SJSA1 (cell line): ENCODE data around the gene OR51G2. TPM values are rescaled to one million over a fixed set of nuclear protein-coding genes. Genes with fewer than 3 reads are reported as not detected.

Experiments
- DNase-seq, 2 experiments: peaks; one replicate each; pipeline ENCODE4 v3.0.0-alpha.2; 2015 to 2020; ENCODE audit warnings: low spot score in 2 of 2, low read depth in 1 of 2
- H3K27ac ChIP-seq: fragments of 250-450 bp; sonication (Bioruptor Pico); 2 replicates; pipeline ENCODE4 v1.5.1; 2020; ENCODE audit warnings: mild to moderate bottlenecking, moderate library complexity
- H3K27me3 ChIP-seq: fragments of 250-450 bp; sonication (Bioruptor Pico); replicated peaks from 2 replicates; pipeline ENCODE4 v1.5.1; 2020; ENCODE audit warnings: mild to moderate bottlenecking, moderate library complexity
- H3K36me3 ChIP-seq: fragments of 250-450 bp; sonication (Bioruptor Pico); 2 replicates; pipeline ENCODE4 v1.5.1; 2020; ENCODE audit warnings: mild to moderate bottlenecking
- H3K4me1 ChIP-seq: fragments of 250-450 bp; sonication (Bioruptor Pico); replicated peaks from 2 replicates; pipeline ENCODE4 v1.6.1; 2021; ENCODE audit warnings: mild to moderate bottlenecking
- H3K4me3 ChIP-seq: fragments of 250-450 bp; sonication (Bioruptor Pico); 2 replicates; pipeline ENCODE4 v1.5.1; 2020; ENCODE audit warnings: mild to moderate bottlenecking
- H3K9me3 ChIP-seq: fragments of 250-450 bp; sonication (Bioruptor Pico); replicated peaks from 2 replicates; pipeline ENCODE4 v1.5.1; 2020; ENCODE audit warnings: mild to moderate bottlenecking
- total RNA-seq: library from RNA; depleted of rRNA; stranded (reverse); fragments of >200 nt; shearing (Covaris generic); gene quantifications from 2 replicates; pipeline ENCODE4 v1.2.3, GENCODE V29; 2014; rRNA removed

The OR51G2 gene
- total RNA-seq, 1 experiment from 2014 or later = not detected

DNA sequence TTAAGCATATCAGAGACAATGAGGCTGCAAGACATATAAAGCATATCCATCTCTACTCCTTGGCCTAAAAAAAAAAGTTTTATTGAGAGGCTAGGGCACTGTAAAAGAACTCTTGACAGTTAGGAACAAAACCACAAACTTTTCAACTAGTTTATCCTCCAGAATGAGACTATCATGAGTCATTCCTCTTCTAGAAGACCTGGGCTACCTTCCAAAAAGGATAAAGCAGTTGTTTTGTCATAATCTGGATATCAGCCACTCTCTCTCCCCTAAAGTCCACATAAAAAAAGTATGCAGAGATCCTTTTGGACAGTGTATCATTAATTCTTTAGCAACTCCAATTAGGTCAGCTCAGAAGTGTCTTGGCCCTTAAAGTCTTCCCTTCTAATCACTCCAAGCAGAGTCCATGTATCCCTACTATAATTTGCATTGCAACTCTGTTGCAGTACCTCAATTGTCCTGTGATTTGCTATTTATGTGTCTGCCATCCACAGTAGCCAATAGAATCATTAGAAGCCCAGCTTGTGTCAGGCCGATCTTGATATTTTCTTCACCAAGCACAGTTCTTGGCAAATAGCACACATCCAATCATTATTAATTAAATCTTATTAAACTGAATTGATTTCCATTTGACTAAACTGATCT is 27.0 kb downstream of the OR51G2 start:
- H3K4me3 ChIP-seq = no peak overlapping the region
- peak in 1 of 2 experiments; percentile 87 for DNase-seq
- H3K27me3 ChIP-seq = peaks cover 15% of the 10 kb centered on the region; the same call in 1 of the 2 replicates
- H3K36me3 ChIP-seq = no peaks in the 10 kb centered on the region
- H3K9me3 ChIP-seq = no peaks in the 10 kb centered on the region
- H3K4me1 ChIP-seq = peaks cover 14% of the 10 kb centered on the region
- H3K27ac ChIP-seq = 0 out of 2 replicates have a peak overlapping the region, but pooled peaks have one; percentile 2

DNA sequence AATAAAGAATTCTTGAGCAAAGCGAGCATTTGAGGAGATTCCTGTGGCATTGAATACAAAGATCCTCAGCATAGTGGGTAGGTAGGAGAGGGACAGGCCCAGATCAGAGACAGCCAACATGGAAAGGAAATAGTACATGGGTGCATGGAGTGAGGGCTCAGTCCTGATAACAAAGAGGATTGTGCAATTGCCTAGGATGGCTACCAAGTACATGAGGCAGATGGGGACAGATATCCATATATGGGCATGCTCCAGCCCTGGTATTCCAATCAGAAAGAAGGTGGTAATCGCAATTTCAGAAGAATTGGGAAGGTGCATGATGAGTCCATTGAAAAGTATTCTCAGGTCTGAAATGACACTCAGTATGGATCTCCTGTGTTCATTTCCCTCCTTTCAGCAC is 28.9 kb downstream of the OR51G2 start:
- DNase-seq = no peak
- no peak overlapping the region for H3K4me3 ChIP-seq
- H3K27me3 ChIP-seq = peaks cover 5% of the 10 kb centered on the region; the same call in 1 of the 2 replicates
- H3K4me1 ChIP-seq = peaks cover 14% of the 10 kb centered on the region
- H3K9me3 ChIP-seq = no peaks in the 10 kb centered on the region
- H3K36me3 ChIP-seq = no peaks in the 10 kb centered on the region
- H3K27ac ChIP-seq = no peak overlapping the region

DNA sequence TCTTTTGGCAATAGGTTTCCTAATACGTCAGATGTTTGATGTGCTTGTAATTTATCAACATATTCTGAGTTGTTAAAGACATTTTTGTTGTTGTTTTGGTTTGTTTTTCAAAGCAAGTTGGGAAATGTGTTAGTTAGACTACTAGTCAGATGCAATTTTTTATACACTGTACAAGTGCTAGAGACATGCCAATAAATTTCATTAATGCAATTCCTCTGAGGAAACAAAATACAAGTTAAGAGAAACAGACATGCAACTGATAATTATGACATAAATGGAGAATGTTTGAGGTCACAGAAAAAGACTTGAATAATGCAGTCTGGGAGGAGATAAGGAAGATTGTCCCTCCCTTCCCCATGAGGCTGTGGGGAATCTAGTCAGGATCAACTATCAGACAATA is 31.6 kb downstream of the OR51G2 start:
- Histone ChIP-seq H3K4me3 (no peak overlapping the region), H3K27me3 (no peaks in the 10 kb centered on the region; the same call in 1 of the 2 replicates), H3K4me1 (peaks cover 14% of the 10 kb centered on the region), H3K27ac (no peak overlapping the region), H3K36me3 (no peaks in the 10 kb centered on the region), H3K9me3 (no peaks in the 10 kb centered on the region)
- no peak for DNase-seq

DNA sequence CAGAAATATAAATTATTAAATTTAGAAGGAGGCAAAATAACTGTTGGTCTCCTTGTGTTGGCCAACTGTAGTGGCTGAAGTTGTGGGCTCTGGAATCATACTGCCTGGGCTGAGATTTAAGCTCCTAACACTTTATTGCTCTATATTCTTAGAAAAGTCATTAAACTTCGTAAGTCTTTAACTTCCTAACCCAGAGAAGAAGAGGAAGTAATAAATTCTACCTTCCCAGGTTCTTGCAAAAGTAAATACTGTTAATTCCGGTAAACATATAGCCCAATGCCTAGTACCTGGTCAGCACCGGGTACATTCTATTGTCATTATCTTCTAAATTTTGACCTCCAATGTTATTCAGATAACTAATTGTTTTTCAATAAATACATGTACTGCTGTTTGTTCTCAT is 33.0 kb downstream of the OR51G2 start:
- Histone ChIP-seq H3K9me3 (no peaks in the 10 kb centered on the region), H3K36me3 (no peaks in the 10 kb centered on the region), H3K27ac (no peak overlapping the region), H3K4me1 (peaks cover 1% of the 10 kb centered on the region), H3K4me3 (no peak overlapping the region), H3K27me3 (no peaks in the 10 kb centered on the region; the same call in 1 of the 2 replicates)
- no peak for DNase-seq

DNA sequence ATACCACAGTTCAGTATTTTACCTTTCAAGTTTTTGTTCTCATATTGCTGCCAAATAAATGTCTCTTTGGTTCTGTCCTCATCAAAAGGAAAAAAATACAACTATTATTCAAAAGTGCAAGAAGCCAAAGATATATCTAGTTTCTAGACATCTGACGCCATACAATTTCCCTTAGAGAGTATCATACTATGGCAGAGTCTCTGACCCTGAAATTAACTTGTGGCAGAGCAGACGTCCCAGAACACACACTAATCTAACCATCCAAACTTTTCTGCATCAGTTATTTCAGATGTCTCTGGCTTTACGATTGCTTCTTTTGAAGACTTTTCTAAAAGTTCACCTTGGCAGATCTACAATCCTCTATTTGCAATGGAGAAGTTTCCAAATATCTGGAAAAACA is 34.8 kb downstream of the OR51G2 start:
- Histone ChIP-seq H3K4me1 (no peaks in the 10 kb centered on the region), H3K9me3 (no peaks in the 10 kb centered on the region), H3K27ac (no peak overlapping the region), H3K27me3 (no peaks in the 10 kb centered on the region; the same call in 1 of the 2 replicates), H3K4me3 (no peak overlapping the region), H3K36me3 (no peaks in the 10 kb centered on the region)
- no peak for DNase-seq

DNA sequence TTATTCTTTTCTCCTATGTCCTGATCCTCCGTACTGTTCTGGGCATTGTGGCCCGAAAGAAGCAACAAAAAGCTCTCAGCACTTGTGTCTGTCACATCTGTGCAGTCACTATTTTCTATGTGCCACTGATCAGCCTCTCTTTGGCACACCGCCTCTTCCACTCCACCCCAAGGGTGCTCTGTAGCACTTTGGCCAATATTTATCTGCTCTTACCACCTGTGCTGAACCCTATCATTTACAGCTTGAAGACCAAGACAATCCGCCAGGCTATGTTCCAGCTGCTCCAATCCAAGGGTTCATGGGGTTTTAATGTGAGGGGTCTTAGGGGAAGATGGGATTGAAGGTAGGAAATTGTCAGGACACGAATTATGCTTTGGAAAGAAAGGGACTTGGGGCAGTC is 36.6 kb downstream of the OR51G2 start:
- no peaks in the 10 kb centered on the region for H3K4me1 ChIP-seq
- no peak overlapping the region for H3K27ac ChIP-seq
- no peaks in the 10 kb centered on the region for H3K36me3 ChIP-seq
- H3K9me3 ChIP-seq = no peaks in the 10 kb centered on the region
- H3K4me3 ChIP-seq = no peak overlapping the region
- H3K27me3 ChIP-seq = no peaks in the 10 kb centered on the region; the same call in 1 of the 2 replicates
- no peak for DNase-seq

DNA sequence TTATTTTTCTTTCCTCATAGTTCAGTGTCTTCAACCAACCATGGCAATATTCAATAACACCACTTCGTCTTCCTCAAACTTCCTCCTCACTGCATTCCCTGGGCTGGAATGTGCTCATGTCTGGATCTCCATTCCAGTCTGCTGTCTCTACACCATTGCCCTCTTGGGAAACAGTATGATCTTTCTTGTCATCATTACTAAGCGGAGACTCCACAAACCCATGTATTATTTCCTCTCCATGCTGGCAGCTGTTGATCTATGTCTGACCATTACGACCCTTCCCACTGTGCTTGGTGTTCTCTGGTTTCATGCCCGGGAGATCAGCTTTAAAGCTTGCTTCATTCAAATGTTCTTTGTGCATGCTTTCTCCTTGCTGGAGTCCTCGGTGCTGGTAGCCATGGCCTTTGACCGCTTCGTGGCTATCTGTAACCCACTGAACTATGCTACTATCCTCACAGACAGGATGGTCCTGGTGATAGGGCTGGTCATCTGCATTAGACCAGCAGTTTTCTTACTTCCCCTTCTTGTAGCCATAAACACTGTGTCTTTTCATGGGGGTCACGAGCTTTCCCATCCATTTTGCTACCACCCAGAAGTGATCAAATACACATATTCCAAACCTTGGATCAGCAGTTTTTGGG is 37.2 kb downstream of the OR51G2 start, which contains the start of gene OR51T1:
TSS of gene OR51T1 (plus strand) at position 41 of the 641 bp plus-strand sequence. CDS start at position 41, 0 bp downstream.
- no peak for DNase-seq
- H3K27ac ChIP-seq = no peak within 1 kb of the TSS
- no peak within 1 kb of the TSS for H3K4me3 ChIP-seq
- no peaks in the 10 kb centered on the region; the same call in 1 of the 2 replicates for H3K27me3 ChIP-seq
- no peaks in the 10 kb centered on the region for H3K4me1 ChIP-seq
- no peaks in the 10 kb centered on the region for H3K36me3 ChIP-seq
- H3K9me3 ChIP-seq = no peaks in the 10 kb centered on the region

DNA sequence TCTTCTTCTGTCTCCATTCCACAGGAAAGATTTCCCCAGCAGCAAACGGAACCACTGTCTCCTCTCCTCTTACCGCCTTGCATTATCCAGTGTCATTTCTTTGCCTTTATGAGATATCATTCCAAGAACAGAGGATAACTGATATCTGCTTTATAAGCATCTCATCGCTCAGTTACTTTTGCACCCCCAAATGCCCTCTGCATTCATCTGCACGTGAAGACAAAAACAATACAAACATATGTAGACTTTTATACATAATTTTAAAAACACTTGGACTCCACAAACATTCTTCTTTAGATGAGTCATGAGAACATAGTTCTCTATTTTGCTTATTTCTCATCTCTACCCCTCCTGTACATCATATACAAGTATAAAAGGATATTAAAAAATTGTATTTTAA is 38.0 kb downstream of the OR51G2 start:
- no peak for DNase-seq
- no peak overlapping the region for H3K27ac ChIP-seq
- no peaks in the 10 kb centered on the region for H3K36me3 ChIP-seq
- H3K9me3 ChIP-seq = no peaks in the 10 kb centered on the region
- H3K27me3 ChIP-seq = no peaks in the 10 kb centered on the region; the same call in 1 of the 2 replicates
- no peaks in the 10 kb centered on the region for H3K4me1 ChIP-seq
- no peak overlapping the region for H3K4me3 ChIP-seq

DNA sequence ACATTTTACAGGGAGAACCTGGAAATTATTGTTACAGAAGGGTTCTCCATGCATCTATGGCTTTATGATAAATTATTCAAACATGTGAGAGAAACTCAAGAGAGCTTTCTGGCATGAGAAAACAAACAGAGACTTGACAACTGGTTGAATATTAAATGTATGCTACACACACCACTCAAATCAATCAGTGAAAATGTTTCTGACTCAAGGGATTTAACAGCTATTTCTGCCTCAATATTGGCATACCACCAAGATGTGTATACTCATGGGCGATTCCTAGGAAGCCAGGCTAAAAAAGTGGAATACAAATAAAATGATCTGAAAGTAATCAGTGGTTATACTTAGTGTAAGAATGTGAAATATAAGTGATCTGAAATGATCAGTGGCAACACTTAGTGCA is 53.3 kb downstream of the OR51G2 start:
- no peaks in the 10 kb centered on the region for H3K36me3 ChIP-seq
- no peaks in the 10 kb centered on the region for H3K9me3 ChIP-seq
- H3K4me1 ChIP-seq = no peaks in the 10 kb centered on the region
- H3K27me3 ChIP-seq = no peaks in the 10 kb centered on the region
- H3K4me3 ChIP-seq = no peak overlapping the region
- no peak for DNase-seq
- H3K27ac ChIP-seq = no peak overlapping the region

DNA sequence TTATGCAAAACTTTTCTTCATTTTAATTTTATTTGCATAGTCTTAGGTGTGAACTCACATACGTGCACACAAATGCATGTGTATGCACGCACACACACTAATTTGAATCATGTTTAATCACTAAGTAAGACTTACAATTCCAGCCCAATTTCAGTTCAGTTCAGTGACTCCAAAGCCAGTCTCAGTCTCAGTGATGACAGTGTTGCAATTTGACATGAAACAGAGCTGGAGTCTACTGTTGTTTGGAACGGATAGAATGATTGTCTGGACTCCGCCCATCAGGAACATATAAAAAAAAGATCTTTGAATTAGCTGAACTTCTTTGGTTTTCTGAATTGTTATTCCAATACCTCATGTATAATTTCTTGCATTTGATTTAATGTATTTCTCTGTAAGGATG is 55.3 kb downstream of the OR51G2 start:
- Histone ChIP-seq H3K27ac (no peak overlapping the region), H3K9me3 (peaks cover 4% of the 10 kb centered on the region; the same call in 1 of the 2 replicates), H3K36me3 (no peaks in the 10 kb centered on the region), H3K4me1 (no peaks in the 10 kb centered on the region), H3K27me3 (no peaks in the 10 kb centered on the region), H3K4me3 (no peak overlapping the region)
- no peak for DNase-seq

Other genes with a start within 250 kb of the OR51G2 start
- 0.09 and 0.21 TPM in 2 replicates for gene OR51E2, start 221.5 kb downstream of the OR51G2 start, total RNA-seq
- not detected in 2 replicates for gene MMP26, start 214.6 kb downstream of the OR51G2 start, total RNA-seq
- not detected in 2 replicates for gene OR51F1, start 149.4 kb downstream of the OR51G2 start, total RNA-seq
- not detected in 2 replicates for gene OR52R1, start 115.0 kb downstream of the OR51G2 start, total RNA-seq
- not detected in 2 replicates for gene OR51F2, start 98.0 kb downstream of the OR51G2 start, total RNA-seq
- gene OR51S1, start 70.1 kb downstream of the OR51G2 start, total RNA-seq = not detected in 2 replicates
- not detected in 2 replicates for gene OR51T1, start 37.5 kb downstream of the OR51G2 start, total RNA-seq
- gene OR51A7, start 15.6 kb downstream of the OR51G2 start, total RNA-seq = not detected in 2 replicates
- not detected in 2 replicates for gene OR51G1, start 5.0 kb upstream of the OR51G2 start, total RNA-seq
- gene OR51A4, start 28.3 kb upstream of the OR51G2 start, total RNA-seq = not detected in 2 replicates
- not detected in 2 replicates for gene OR51A2, start 36.4 kb upstream of the OR51G2 start, total RNA-seq
- not detected in 2 replicates for gene OR51L1, start 75.5 kb upstream of the OR51G2 start, total RNA-seq
- gene OR52J3, start 127.2 kb upstream of the OR51G2 start, total RNA-seq = not detected in 2 replicates
- gene OR52E2, start 140.3 kb upstream of the OR51G2 start, total RNA-seq = not detected in 2 replicates
- not detected in 2 replicates for gene OR52E1, start 150.2 kb upstream of the OR51G2 start, total RNA-seq
- gene OR52A5, start 219.0 kb upstream of the OR51G2 start, total RNA-seq = not detected in 2 replicates
- gene OR52A1, start 235.4 kb upstream of the OR51G2 start, total RNA-seq = under 0.01 TPM in 1 of 2 replicates, not detected in the other